Left cardiac atrium (tissue), 4 donors: ENCODE measurements around the gene SELENOO. TPM values are rescaled to one million over a fixed set of nuclear protein-coding genes. Genes with fewer than 3 reads are reported as not detected.

Experiments used
- ATAC-seq, 2 donors: fragments of 200-7000 bp; cut with Tn5 transposase; one replicate each; pipeline ENCODE4 v1.9.1; 2020; ENCODE audit warnings: mild to moderate bottlenecking in 2 of 2, moderate library complexity in 2 of 2
- DNase-seq: peaks from one replicate; pipeline ENCODE4 v3.0.0-alpha.2; 2020
- intact Hi-C, 2 donors: fragments of 100-400 bp; cut with DNase I; formaldehyde crosslinking; loops; one replicate each; pipeline versions ENCODE4 v1.14.1 to v1.15.1; 2022 to 2023
- total RNA-seq, 2 donors: library from RNA; stranded (reverse); fragmentation: NEBNext Ultra II Directional; extraction: Animal tissue kit (Norgen Biotek cat#: 25700); gene quantifications; one replicate each; pipeline ENCODE4 v1.2.1, GENCODE V29; 2021
- donor health status: DM: no; HTN: yes; CAD: no.
- donor health status: DM: no; HTN: yes; CAD: no; lungs with severe emphysema.
- donor health status: DM: yes; HTN: yes; CAD: no.
- donor health status: Dilated cardiomyopathy.

The SELENOO gene
- total RNA-seq, 2 donors from 2014 or later, result 11.7 to 15.0 TPM

DNA sequence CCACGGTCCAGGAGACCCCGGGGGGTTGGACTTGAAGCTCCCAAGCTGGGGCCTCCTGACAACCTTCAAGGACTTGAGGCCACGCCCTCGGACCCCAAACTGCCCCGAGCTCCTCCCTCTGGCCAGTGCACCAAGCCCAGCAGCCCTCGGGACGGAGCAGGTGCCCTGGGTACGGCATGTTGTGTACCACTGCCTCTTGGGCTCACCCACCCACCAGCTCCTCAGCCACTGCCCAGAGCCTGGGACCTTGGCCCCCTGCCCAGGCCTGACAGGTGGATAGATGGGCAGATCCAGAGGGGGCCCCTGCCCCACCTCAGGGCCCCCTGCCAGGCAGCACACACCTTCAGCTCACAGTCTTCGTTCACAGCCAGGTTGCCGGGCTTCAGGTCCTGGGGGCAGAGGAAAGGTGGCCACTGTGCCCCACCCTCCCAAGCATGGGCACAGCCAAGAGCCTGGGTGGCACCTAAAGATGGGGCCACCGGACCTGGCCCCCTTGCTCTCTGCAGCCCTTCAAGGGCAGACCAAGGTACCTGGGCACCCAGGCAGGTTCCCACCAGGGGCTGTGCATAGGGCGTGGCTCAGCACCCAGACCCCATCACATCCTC, 55.5 kb downstream of the SELENOO start:
- ATAC-seq (no peak), DNase-seq (no peak)
- intact Hi-C loops, result no loop called here

DNA sequence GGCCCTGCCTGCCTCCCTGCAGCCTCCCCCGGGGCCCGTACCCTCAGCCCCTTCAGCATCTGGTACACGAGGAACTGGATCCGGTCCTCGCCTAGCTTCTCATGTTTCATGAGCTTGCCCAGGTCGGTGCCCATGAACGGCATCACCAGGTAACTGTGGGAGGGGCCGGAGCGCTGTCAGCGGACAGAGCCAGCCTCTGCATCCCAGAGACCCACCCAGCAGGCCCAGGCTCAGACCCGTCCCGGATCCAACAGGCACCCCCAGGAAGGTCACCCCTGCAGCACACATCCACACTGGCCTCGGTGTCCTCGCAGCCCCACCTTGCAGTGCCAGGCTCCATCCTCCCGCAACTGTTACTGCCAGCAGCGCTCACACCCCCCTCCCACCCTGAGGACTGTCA, 56.2 kb downstream of the SELENOO start:
- ATAC-seq (no peak), DNase-seq (no peak)
- intact Hi-C loops, result no loop called here

DNA sequence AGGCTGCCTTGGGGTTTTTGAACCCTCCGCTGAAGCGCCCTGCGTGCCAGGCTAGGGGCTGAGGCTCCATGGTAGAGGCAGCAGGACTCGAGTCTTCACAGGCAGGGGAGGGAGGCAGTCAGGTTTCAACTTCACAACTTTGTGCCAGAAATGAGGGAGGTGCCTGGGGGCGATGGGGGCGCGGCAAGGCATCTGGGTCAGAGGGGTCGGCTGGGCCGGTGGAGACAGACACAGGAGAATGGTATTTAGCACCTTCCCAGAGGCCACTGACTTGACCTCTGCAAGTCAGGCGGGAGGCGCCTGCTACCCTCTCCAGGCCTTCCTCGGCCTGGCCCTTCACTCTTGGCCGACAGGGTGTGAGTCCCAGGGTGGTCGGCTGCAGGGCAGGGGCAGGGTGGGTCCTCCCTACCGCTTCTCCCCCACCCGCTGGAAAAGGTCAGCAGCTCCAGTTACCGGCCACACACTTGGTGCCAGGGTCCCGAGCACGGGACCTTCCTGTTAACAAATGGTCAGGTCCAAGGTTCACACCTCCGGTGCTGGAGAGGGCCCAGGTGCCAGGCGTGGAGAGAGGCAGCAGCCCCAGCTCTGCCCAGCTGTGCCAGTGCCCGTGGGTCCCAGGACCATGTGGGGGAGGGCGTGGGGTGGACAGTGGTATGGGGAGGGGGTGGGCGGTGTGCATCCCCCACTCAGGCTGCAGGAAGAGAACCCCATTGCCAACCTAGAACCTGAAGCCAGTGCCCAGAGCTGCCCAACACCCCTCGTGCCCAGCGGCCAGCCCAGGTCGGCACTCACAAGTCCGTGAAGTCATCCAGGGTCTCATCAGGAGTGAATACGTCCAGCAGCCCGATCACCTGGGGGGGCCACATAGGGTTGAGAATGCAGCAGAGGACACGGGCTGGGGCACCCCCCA, 56.9 kb downstream of the SELENOO start:
- DNase-seq, result no peak
- intact Hi-C loops, result no loop called here
- no peak for ATAC-seq

GRCh38 chr22:50258361-50259292, 57.8 kb downstream of the SELENOO start:
- intact Hi-C loops, result no loop called here
- DNase-seq, result no peak
- ATAC-seq, result peak; percentile 54 to 60

DNA sequence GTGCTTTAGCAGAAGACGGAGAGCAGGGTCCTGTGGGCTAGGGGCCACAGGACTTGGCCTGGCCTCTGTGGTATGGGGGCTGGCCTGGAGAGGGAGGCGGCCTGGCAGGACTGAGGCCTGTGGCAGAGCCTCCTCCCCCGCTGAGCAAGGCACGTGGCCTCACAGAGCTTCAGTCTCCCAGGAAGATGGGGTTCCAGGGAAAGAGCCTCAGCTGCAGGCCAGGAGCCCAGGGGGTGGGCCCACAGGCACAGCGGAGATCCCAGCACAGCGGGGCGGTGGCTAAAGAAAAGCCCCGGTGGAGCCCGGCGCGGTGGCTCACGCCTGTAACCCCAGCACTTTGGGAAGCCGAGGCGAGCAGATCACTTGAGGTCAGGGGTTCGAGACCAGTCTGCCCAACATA, 58.5 kb downstream of the SELENOO start:
- DNase-seq (no peak), ATAC-seq (no peak)
- intact Hi-C loops, result no loop called here

GRCh38 chr22:50260434-50260800, 59.6 kb downstream of the SELENOO start:
- intact Hi-C loops, result no loop called here
- no peak for ATAC-seq

DNA sequence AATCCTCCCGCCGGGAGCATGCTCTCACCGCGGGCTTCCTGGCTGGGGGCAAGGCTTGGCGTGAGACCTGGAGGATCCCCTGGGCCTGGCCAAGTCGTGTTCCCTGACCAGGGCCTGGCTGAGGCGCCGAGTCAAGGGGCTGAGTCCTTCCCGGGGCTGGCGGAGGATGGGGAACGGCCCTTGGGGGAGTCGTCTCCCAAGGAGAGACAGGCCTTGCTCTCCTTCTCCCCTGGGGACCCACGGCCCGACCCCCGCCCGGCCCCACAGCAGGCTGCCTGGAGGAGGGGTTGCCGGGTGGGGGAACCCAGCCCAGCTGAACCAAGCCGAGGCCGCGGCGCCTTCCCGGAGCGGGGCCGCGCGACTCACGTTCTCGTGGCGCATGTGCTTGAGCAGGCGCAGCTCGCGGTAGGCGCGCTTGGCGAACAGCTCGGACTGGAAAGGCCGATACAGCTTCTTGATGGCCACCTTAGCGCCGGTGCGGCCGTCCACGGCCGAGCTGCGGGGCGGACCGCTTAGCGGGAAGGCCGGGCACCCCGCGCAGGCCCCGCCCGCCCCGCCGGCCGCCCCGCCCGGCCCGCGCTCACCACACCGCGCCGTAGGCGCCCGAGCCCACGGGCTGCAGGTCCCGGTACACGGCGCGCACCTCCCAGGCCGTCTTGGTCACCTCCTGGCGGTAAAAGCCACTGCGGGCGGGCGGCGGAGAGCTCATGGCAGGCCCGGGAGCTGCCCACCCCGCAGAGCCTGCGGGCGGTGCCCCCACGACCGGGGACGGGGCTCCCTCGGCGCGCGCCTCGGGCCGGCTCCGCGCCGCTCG, 60.2 kb downstream of the SELENOO start:
- peak; percentile 67 for DNase-seq
- ATAC-seq, result peak; percentile 13 to 25
- intact Hi-C loops, result no loop called here

More at GRCh38 chr22:50260434-50260800, 59.6 kb downstream of the SELENOO start:
- DNase-seq, result no peak

DNA sequence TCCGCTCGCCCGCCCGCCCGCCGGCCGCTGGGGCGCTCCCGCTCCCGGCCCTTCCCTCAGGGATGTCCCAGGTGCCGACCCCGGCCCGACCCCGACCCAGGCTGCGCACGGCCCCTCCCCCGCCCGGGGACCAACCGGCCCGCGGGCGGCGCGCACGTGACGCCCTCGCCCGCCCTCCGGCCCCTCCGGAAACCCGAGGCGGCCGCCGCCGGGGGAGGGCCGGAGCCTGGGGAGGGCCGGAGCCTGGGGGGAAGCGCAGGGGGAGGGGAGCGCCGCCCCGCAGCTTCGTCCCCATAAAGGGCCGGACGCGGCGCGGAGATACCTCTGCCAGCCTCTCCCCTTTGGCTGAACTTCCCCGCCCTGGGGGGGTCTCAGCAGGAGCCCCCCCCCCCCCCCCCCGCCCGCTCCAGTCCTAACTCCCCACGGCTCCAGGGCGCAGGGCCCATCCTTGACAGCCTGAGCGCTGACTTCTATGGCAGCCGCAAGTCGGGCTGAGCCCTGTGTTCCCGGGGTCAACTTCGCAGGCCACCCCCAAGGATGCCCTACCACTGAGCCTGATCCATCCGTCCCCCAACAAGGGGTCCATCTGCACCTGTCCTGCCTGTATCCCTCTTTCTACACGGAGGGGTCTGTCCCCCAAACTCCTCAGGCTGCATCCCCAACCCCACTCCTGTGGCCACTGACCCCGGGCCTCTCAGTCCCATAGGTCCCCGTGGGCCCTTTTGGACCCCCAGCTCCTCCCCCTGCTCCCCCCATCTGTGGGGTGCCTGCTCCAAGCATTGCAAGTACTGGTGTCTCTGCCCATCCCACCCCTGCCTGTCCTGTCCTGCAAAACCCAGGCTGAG, 61.0 kb downstream of the SELENOO start, which contains the start of gene MAPK12:
MAPK12 (minus strand) TSS at position 69 of the 845 bp plus-strand sequence. CDS start 174 bp downstream, outside the sequence.
- ATAC-seq, result peak; percentile 32 to 64
- peak; percentile 67 for DNase-seq
- intact Hi-C loops, result no loop called here

GRCh38 chr22:50262460-50262911, 61.7 kb downstream of the SELENOO start:
- DNase-seq (no peak), ATAC-seq (no peak)
- intact Hi-C loops, result no loop called here

DNA sequence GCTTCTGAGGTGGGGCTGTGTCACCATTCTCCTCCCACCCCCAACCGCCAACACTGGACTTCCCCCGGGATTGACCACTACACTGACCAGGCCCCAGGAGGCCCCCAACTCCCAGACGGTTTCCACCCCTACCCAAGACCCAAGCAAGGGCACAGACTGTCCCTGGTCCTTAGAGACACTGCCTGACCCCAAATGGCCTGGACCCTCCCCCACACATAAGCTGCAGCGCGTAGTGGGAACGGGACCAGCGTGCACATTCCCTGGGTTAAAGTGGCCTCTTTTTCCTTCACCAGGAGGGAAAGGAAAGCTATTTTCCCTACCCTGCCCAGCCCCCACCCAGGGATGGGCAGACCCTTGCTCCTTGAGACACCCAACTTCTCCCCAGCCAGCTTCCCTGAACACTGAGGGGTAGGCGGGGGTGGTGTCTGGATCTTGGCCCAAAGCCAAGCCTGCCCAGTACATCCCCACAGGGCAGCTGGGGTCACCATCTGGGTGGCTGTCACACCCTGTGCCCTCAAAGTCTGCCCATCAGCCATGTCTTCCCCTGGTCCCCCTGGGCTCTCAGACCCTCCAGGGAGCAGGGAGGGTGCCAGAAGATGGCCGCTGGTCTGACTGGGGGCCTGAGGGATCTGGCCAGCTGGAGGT, 62.3 kb downstream of the SELENOO start:
- no peak for ATAC-seq
- intact Hi-C loops, result no loop called here
- no peak for DNase-seq

DNA sequence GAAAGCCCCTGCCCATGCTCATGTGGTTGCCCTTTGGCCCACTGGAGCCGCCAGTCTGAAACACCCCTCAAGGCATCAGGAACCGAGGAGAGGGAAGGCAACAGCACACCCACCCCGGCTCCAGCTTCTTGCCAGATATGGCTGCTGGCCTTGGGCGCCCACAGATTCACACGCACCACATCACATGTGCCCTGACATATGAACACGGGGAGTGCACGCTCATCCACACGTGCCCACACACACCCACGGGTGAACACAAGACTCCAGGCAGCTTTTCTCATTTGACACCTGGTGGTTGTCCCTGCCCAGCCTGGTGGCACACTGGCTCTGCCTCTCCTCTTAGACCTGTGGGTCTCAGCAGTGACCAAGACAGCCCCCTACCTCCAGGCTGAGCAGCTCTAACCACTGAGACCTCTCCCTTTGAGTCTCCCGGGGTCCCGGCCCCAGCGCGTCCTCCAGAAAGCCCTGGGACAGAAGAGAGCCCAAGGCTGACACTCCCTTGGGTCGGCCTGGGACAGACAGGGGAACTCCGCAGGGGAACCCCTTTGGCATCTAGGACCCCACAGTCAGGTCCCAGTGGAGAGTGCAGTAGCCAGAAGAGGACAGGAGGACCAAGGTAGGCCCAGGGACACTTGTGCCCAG, 63.4 kb downstream of the SELENOO start:
- DNase-seq (no peak), ATAC-seq (no peak)
- intact Hi-C loops, result no loop called here

DNA sequence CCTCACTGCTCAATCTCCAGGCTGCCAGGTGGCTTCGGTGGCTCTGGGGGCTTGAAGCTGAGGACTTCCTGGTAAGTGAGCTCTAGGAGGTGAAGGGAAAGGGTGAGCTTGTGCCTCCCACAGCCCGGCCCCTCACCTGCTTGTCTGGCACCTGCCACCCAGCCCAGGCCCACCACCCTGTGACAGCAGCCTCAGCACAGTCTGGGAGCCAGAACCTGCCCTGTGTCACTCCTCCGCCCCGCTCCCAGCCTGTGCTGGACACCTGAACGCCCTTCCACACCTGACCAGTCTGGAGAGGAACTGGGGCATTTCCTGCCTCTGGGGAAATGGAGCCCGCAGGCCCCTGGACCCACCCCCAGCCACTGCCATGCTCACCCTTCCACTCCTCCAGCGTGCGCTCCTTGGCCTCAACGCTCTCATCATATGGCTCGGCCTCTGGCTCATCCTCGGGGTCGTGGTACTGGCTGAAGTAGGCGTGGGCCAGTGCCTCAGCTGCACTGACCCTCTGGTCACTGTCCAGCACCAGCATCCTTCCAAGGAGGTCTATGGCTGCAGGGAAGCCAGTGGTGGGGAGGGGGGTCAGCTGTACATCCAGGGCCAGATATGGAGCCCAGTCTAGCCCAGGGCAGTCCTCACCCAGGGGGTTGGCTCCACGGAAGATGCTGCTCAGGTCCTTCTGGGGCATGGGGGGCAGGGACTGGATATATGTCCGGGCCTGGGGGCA, 64.3 kb downstream of the SELENOO start:
- intact Hi-C loops, result no loop called here

DNA sequence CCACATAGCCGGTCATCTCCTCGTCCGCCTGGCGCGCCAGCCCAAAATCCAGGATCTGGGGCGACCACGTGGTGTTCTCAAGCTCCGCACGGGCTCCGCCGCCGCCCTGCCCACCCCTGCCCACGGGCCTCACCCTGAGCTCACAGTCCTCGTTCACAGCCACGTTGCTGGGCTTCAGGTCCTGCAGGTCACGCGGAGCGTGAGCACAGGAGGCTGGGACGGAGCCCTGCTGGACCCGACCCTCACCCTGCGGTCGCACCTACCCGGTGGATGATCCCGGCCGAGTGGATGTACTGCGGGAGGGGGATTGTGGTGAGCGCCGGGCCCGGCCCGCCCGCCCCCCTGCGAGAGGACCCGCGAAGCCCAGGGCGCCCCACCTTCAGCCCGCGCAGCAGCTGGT, 66.2 kb downstream of the SELENOO start:
- DNase-seq (no peak), ATAC-seq (no peak)
- intact Hi-C loops, result no loop called here

More for the DNA sequence above, 64.3 kb downstream of the SELENOO start:
- ATAC-seq, result no peak
- DNase-seq, result no peak
